PFSK-1 (cell line): Measurements from ENCODE around the gene HRH3.

Source experiments
- FOXP2 ChIP-seq: optimal IDR thresholded peaks from 2 replicates; pipeline ENCODE3; 2011; ENCODE audit warnings: borderline replicate concordance, control low read depth, inconsistent platforms; ENCODE audit not compliant: insufficient read depth; ENCODE audit errors: extremely low read length, extremely low read depth
- POLR2AphosphoS5 ChIP-seq: IDR thresholded peaks from 2 replicates; pipeline ENCODE4 v1.6.1; 2012; ENCODE audit warnings: low read depth, mild to moderate bottlenecking, control low read depth, low read length, moderate library complexity
- REST ChIP-seq, 2 experiments: IDR thresholded peaks; 2 replicates each; pipeline versions ENCODE4 v1.6.1 to v1.8.0; 2011 to 2012; ENCODE audit warnings: low read depth in 2 of 2, low read length in 2 of 2, control low read depth in 1 of 2, inconsistent platforms in 1 of 2, mild to moderate bottlenecking in 1 of 2, moderate library complexity in 1 of 2; ENCODE audit not compliant: insufficient read depth in 1 of 2
- SIN3A ChIP-seq: IDR thresholded peaks from 2 replicates; pipeline ENCODE4 v1.6.1; 2012; ENCODE audit warnings: mild to moderate bottlenecking, low read length, moderate library complexity, borderline replicate concordance; ENCODE audit not compliant: insufficient read depth
- TAF1 ChIP-seq: IDR thresholded peaks from 2 replicates; pipeline ENCODE4 v1.6.1; 2012; ENCODE audit warnings: low read length, control low read depth, borderline replicate concordance; ENCODE audit not compliant: insufficient read depth

The HRH3 gene

GRCh38 chr20:62181808-62182207 lies 38.3 kb downstream of the HRH3 start:
- no peak for TF ChIP-seq TAF1
- TF ChIP-seq POLR2AphosphoS5: no peak
- no peak for TF ChIP-seq SIN3A
- TF ChIP-seq REST (IDR thresholded peaks at IDR 0.05; ENCODE audit: insufficient read depth in 1 of 2, low read depth in 2 of 2, low read length in 2 of 2): no peak
- no peak for TF ChIP-seq FOXP2

DNA sequence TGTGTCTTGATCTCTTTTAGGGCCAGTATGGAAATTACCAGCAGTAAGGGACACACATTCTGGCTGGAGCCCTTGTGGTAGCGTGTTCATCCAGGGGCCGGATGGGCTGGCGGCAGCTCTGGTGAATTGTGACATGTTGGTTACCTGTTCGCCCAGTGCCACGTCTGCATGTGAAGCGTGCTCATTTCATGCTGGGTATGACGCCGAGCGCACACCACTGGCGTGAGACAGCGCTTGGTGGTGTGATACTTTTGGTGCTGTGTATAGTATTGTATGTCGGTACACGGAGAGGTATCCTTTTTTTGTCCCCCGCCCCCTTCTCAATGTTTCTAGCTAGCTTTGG lies 40.9 kb downstream of the HRH3 start:
- TF ChIP-seq TAF1 (no peak), FOXP2 (no peak), POLR2AphosphoS5 (no peak), REST (IDR thresholded peaks at IDR 0.05; ENCODE audit: insufficient read depth in 1 of 2, low read depth in 2 of 2, low read length in 2 of 2) (no peak), SIN3A (no peak)

DNA sequence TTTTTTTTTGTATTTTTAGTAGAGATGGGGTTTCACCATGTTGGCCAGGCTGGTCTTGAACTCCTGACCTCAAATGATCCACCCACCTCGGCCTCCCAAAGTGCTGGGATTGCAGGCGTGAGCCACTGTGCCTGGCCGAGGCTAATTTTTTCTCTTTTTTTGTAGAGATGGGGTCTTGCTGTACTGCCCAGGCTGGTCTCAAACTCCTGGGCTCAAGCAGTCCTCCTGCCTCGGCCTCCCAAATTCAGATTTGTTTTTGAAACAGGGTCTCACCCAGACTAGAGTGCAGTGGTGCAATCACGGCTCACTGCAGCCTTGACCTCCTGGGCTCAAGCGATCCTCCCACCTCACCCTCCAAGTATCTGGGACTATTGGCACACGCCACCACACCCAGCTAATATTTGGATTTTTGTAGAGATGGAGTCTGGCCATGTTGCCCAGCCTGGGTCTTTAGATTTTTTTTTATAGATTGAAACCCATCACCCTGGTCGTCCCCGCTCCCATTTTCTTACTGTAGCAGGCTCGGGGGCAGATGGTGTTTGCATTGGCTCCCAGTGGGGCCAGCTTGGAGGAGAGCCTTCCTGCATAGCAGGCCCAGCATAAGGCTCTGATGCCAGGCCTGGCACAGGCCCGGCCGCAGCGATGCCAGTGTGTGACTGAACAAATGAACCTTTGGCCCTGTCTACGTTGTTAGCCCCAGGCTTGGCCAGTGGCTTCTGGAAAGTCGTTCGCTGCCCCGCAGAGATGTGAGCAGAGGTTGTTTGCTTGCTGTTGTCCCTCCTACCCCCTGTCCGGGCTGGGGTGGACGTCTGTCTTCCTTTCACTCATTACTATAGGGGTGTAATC lies 41.5 kb downstream of the HRH3 start:
- no peak for TF ChIP-seq REST (IDR thresholded peaks at IDR 0.05; ENCODE audit: insufficient read depth in 1 of 2, low read depth in 2 of 2, low read length in 2 of 2)
- no peak for TF ChIP-seq POLR2AphosphoS5
- TF ChIP-seq SIN3A: no peak
- TF ChIP-seq FOXP2: no peak
- no peak for TF ChIP-seq TAF1

DNA sequence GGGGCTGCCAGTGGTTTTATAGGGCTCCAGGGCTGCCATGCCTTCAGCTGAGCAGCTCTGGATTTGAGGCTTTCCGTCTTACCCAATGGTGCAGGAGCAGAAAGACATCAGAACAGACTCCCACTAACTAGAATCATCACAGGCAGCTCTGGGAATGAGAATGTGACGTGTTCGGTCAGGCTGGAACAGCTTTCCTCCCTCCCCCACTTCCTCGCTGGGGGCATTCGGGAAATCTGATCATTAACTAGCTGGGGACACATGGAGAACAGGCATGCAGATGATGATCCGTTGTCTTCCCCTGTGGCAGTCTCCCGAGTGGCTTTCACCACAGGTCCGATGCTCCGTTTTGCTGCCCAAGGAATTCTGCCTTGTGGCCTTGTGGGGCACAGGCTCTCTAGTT lies 42.8 kb downstream of the HRH3 start:
- TF ChIP-seq FOXP2 (no peak), POLR2AphosphoS5 (no peak), REST (IDR thresholded peaks at IDR 0.05; ENCODE audit: insufficient read depth in 1 of 2, low read depth in 2 of 2, low read length in 2 of 2) (no peak), SIN3A (no peak), TAF1 (no peak)
